H4 (cell line): ENCODE data around the gene PANX2. TPM values are rescaled to one million over a fixed set of nuclear protein-coding genes. Genes with fewer than 3 reads are reported as not detected.
"Not testable (repeated sequence)": the region's sequence is repeated elsewhere in the genome, so short reads cannot be mapped to it uniquely, and the experiment has no call there.

Experiments
- DNase-seq: peaks from one replicate; pipeline ENCODE4 v3.0.0-alpha.2; 2015; ENCODE audit warnings: low spot score
- total RNA-seq: library from RNA; depleted of rRNA; stranded (reverse); fragments of >200 nt; shearing (Covaris generic); gene quantifications from 2 replicates; pipeline ENCODE4 v1.2.3, GENCODE V29; 2014

PANX2 gene
- total RNA-seq, 1 experiment from 2014 or later = 4.4 TPM

DNA sequence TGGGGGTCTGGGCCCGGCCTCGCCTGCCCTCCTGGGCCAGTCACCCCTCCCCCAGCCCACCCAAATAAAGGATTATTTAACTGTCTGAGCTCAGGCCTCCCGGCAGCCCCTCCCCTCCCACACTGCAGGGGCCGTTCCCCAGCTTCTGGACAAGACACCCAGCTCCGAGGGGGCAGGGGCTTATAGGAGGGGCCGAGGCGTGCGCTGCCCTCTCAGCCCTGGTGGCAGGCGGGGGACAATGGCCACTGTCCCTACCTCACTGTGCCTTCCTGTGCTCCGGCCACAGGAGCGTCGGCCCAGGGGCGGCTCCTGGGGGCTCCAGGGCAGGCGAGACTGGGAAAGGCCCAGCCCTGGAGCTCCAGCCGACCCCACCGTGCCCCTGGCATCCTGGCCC lies 28.1 kb downstream of the PANX2 start:
- DNase-seq = no peak

DNA sequence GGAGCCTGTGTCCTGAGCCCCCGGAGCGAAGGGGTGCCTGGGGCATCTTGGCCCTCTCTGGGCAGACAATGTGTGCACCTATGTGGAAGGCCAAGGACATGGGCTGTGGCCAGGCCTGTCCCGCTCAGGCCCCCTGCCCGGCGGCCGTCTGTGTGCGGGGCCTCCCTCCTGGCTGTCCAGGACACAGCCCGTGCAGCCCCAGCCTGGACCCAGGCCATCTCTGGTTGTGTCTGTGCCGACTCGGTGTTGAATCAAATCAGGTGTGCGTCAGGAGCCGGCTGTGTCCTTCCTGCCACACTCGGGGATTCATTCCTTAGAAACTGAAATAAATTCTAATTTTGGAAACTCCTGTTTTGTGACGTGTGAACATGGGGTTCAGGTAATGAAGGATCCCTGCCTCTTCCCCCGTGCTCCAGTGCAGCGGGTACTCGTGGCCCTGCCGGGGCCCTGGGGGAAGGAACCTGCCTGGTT lies 28.8 kb downstream of the PANX2 start:
- no peak for DNase-seq

DNA sequence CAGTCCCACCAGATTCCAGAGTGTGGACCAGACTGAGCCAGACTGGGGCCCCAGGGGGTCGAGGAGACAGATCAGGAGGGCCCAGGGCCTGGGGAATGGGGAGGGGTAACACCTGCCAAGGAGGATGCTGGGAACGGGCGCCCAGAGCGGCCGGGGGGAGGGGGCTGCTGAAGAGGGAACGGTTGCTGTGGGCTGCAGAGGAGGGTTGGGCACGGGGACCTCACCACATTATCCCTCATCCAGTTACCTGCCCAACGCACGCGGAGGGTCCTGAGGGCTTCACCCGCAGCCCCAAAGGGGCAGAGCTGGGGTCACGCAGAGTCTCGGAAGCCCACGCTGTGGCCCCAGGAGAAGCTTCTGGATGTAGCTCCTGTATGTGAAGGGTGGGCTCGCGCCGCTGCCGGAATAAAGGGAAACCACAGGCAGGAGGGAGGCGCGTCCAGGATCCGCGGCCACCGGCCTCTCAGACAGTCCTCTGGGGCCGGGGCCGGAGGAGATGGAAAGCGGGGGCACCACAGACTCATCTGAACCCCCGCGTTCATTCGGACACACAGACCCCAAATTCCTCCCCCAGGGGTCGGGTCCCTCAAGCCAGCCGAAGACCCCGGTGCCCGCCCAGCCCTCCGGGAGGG lies 29.4 kb downstream of the PANX2 start:
- DNase-seq = no peak

DNA sequence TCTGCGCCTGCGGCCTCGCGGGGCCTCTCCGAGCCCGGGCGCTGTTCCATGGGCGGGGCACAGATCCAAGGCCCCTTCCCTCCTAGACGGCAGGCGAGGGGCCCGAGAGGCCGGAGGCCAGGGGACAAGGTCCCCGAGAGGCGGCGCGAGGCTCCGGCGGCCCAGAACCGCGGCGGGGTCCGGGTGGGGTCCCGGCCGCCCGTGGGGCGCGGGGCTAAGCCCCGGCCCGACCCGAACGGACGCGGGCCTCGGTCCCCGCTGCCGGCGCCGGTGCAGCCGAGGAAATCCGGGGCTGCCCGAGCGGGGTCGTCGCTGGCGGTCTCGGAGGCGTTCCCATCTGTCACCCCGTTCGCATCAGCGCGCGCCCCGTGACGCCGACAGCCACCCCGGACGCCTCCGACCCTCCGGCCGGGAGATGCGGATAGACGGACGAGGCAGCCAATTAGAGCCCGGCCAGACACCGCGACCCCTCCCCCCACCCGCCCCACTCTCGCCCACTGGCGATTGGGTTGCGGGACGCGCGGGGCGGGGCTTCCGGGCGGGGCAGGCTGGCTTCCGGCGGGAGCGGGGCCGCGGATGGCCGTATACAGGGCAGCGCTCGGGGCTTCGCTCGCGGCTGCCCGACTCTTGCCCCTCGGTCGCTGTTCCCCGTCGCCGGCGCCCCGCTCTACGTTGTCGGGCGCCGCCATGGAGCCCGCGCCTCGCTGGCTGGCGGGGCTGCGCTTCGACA lies 30.1 kb downstream of the PANX2 start, which contains the start of gene SELENOO:
TSS of gene SELENOO (plus strand) at position 551 of the 730 bp plus-strand sequence. CDS start at position 577, 26 bp downstream.
- peak; percentile 61 for DNase-seq

DNA sequence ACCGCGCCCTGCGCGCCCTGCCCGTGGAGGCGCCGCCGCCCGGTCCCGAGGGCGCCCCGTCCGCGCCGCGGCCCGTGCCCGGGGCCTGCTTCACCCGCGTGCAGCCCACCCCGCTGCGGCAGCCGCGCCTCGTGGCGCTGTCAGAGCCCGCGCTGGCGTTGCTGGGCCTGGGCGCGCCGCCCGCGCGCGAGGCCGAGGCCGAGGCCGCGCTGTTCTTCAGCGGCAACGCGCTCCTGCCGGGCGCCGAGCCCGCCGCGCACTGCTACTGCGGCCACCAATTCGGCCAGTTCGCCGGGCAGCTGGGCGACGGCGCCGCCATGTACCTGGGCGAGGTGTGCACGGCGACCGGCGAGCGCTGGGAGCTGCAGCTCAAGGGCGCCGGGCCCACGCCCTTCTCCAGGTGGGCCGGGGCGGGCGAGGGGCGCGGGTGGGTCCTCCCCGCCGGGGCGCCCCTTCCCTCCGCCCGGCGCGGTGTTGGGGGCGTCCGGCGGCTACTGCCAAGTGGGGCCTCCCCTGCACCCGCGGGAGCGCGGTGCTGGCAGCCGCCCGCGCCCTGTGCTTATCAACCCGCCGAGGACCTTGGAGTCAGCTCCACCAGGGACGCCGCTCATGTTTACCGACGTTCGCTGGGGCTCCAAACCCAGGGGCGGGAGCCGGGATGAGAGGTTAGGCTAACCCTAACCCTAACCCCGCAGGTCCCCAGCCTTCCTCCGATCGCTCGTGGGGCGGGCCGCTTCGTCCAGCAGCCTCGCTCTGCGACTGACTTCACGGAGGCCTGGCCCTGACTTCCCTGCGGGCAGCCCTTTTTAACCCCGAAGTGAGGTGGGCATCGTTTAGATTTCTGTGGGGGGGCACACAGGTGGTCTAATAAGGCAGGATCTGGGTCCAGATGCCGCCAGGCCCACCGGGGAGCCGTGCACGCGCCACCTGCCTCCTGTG lies 30.9 kb downstream of the PANX2 start:
- DNase-seq = no peak

DNA sequence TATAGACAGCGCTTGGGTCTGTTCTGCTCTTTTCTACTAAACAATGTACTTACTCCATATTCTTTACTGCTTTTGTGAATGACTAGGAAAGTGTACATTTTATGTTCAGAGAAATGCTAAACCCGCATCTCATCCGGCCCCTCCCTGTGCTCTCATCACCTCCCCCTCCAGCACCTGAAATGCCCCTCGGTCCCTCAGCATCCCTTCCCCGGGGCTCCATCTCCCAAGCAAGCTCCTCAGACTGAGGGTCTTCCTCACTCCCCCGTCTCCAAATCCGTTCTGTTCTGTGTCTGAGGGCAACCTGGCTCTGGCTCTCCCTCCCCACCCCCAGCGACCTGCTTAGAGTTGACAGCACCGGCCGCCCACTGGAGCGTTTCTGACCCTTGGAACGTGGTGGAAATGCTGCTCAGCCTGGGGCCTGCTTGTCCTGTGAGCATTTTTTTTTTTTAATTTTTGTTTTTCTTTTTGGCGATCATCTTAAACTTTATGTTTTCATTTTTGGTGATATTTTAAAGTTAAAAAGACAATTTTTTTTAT lies 31.7 kb downstream of the PANX2 start:
- DNase-seq = no peak

DNA sequence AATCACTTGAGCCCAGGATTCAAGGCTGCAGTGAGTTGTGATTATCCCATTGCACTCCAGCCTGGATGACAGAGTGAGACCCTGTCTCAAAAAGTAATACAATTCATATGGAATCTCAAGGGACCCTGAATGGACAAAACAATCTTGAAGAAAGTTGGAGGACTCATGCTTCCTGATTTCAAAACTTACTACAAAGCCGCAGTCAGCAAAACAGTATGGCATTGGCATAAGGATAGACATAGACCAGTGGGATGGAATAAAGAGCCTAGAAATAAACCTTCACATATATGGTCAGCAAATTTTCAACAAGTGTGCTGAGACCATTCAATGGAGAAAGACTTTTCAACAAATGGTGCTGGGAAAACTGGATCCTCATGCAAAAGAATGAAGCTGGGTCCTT lies 32.8 kb downstream of the PANX2 start:
- DNase-seq = no peak

DNA sequence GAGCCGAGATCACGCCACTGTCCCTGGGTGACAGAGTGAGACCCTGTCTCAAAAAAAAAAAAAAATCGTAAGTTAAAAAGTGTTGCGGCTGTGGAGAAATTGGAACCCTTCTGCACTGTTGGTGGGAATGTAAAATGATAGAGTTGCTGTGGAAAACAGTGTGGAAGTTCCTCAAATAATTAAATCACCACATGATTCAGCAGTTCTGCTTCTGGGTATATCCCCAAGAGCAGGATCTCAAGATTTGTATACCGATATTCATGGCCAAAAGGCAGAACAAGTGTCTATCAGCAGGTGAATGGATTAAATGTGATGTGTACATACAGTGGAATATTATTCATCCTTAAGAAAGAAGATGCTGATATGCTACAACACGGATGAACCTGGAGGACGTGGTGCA lies 34.0 kb downstream of the PANX2 start:
- no peak for DNase-seq

DNA sequence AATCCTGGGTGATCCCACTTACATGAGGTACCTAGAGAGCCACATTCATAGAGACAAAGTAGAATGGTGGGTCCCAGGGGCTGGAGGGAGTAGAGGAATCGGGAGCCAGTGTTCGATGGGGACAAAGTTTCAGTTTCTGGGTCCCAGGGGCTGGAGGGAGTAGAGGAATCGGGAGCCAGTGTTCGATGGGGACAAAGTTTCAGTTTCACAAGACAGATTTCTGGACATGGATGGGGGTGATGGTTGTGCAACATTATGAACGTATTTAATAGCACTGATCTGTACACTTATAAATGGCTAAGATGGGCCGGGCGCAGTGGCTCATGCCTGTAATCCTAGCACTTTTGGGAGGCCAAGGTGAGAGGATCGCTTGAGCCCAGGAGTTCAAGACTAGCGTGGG lies 34.5 kb downstream of the PANX2 start:
- not testable (repeated sequence) for DNase-seq

DNA sequence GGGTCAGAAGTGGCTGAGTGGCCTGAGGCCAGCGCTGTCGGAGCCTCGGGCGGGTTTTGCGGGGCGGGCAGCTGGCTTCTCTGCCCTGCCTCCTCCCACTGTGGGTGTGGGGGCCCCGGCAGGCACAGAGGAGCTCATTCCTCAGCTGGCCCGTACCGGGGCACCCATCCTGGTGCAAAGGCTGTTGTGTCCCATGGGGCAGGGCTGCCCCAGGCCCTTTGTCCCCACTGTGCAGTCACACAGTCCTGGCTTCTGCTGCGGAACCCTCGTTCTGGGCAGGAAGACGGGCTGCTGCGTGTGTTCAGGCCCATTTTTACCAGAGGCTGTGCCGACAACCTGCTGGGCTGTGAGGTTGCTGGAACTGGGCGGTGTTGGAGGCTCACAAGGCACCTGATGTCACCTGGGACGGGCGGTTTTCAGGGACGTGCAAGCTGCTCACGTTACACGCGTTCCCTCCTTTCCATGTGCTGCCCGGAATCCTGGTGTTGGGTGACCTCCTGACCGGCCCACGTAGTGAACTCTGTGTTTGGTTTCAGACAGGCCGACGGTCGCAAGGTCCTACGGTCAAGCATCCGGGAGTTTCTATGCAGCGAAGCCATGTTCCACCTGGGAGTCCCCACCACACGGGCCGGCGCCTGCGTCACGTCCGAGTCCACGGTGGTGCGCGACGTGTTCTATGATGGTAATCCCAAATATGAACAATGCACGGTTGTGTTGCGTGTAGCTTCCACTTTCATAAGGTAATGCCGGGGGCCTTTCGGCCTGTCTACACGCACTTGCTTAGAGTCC lies 35.4 kb downstream of the PANX2 start:
- DNase-seq = no peak

DNA sequence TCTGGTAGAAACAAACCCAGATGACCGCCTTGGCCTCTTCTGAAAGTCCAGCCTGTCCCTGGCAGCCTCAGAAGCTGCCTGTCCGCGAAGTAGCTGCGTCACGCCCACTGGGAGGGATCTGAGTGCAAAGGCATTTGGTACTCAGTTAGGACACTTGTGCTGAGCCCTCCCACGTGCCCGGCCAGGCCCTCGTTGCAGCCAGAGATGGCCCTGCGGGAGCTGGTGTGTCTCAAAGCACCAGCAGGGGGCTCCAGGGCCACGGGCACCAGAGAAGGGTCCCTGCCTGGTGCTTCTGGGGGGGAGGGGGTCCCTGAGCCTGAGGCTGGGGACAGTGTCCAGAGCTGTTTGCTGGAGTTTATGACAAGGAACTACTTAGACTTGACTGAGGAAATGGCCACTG lies 36.1 kb downstream of the PANX2 start:
- DNase-seq = no peak

DNA sequence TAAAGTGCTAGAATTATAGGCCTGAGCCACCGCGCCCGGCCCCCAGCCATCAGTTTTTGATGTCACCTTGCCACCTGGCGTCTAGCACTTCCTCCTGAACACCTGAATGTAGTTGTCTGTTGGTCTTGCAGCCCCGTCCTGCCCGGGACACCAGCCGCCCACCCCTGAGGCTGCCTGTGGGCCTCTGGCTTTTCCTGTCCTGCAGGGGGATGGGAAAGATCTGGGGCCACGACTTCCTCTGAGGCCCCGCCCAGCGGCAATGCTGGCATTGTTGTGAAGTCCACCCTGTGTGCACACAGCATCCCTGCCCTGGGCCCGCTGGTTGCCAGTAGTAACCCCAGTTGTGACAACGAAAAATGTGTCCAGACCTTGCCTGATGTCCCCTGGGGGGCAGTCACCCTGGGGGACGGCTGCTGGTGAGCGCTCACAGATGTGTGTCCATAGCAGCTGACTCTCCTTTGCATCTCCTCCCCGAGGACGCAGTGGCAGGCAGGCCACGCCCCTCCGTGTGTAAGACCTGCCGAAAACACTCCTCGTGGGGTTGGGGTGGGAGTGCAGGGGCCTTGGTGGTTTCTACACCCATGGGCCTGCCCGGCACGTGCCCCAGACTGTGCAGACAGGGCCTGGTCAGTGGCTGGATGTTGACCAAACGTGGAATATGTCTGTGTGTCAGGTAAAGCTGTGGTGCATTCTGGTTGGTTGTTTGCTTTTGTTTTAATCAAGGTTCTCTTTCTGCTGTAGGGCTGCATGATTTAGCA lies 37.0 kb downstream of the PANX2 start:
- no peak for DNase-seq

DNA sequence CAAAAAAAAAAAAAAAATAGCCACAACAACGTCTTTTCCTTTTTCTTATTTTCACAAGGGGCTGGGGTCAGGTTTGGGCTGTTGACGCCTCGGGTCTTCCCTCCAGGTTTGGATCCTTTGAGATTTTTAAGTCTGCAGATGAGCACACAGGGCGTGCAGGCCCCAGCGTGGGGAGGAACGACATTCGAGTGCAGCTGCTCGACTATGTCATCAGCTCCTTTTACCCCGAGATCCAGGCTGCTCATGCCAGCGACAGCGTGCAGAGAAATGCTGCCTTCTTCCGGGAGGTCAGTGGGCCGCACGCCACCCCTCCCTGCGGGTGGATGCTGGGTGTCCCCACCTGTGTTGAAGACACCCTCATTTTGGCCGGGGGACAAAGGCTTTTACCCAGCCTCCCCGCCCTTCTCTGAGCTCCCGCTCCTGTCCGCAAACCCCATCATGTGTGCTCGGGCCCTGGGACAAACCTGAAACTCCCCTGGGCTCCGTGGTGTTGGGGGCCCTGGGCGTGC lies 38.0 kb downstream of the PANX2 start:
- no peak for DNase-seq

DNA sequence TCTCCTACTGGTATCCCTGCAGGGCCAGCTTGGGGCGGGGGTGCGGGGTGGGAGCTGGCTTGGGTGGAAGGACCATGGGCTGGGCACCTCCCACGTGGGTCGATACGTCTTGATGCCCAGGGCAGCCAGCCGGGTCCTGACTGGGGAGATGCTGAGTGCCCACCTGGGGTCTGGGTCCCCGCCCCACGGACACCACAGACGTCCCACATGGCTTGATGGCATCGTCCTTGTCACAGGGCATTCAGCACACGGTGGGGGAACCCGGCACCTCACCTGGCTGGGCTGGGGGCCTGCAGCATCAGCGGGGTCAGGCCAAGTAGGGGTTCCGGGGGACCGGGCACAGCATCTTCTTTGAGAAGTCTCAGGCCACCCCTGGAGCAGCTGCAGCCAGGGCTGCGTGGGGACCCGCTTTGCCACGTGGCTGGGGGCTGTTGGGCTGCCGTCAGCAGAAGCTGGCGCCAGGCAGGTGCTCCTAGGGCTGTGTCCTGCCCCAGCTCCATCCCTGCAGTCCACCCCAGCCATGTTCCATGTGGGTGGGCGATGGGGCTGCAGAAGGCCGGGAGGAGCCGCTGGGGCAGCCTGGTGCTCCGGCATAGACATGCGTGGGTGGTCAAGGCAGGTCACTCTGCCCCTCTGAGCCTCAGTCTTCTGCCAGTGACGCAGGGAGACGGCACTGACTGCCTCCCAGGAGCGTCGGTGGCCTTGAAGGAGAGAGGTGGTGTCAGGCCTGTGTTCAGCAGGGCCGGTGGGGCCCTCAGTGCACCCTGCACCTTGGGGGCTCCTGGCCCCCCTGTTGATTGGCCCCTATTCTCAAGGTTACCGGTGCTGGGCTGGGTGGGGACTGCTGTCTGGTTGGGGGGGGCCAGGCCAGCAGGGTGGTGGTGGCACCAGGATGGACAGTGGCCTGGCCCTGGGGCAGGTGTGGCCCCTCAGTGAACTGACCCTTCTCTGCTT lies 38.7 kb downstream of the PANX2 start:
- DNase-seq = no peak

DNA sequence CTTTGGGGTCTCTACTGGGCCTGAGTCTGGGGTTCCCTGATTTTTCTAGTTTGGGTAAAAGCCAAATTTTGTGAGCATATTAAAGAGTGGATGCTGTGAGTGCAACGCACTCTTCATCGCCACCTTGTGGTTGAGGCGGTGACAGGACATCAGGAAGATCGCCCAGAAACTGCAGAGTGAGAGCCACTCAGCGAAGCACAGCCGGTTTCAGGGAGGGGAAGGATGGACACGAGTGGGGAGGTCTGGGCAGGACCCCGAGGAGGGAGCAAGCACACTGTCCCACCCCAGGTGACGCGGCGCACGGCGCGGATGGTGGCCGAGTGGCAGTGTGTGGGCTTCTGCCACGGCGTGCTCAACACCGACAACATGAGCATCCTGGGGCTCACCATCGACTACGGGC lies 39.4 kb downstream of the PANX2 start:
- DNase-seq = peak; percentile 58

DNA sequence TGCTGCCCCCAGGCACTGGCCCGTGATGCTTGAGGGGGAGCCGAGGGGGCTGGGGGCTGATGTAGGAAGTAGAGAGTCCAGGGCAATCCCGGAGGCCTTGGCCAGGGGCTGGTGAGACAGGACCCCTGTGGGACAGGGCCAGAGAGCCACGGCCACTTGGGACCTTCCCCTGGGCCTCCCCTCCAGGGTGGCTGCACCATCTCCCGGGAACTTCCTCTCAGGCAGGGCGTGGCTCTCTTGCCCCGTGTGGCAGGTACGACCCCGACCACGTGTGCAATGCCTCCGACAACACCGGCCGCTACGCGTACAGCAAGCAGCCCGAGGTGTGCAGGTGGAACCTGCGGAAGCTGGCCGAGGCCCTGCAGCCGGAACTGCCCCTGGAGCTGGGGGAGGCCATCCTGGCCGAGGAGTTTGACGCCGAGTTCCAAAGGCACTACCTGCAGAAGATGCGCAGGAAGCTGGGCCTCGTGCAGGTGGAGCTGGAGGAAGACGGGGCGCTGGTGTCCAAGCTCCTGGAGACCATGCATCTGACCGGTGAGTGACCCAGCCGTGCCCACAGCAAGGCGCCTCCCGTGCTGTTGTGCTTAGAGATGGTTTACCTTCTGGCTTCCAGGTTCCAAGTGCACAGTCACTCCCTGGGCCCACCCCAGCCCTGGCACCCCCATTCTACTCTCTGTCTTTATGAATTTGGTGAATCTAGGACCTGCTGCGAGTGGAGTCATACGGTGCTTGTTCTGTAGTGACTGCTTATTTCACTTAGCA lies 40.0 kb downstream of the PANX2 start:
- DNase-seq = no peak

DNA sequence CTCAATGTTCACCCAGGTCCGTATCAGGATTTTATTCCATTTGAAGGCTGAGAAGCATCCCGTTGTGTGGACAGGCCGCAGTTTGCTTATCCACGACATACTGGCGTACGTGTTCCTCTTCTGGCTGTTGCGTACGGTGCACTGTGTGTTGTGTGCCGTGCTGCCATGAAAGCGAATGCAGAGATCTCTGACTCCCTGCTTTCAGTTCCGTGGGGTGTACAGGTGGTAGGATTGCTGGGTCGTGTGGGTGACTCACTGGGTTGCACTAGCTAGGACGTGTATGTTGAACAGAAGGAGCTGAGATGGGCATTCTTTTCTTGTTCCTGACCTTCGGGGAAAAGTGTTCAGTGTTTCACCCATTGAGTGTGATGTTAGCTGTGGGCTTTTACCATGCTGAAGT lies 40.6 kb downstream of the PANX2 start:
- no peak for DNase-seq

DNA sequence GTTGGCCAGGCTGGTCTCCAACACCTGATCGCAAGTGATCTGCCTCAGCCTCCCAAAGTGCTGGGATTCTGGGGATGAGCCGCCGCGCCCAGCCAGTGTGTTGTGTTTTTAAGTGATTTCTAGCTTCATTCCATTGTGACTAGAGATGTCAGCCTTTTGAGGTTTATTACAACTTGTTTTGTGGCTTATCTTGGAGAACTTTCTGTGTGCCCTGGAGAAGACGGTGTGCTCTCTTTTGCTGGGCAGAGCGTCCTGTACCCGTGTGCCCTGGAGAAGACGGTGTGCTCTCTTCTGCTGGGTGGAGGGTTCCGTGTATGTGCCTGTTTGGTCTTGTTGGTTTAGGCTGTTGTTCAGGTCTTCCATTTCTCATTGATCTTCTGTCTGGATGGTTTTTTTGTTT lies 42.7 kb downstream of the PANX2 start:
- no peak for DNase-seq
